Measurements from ENCODE around the gene TAGLN2. TPM values are rescaled to one million over a fixed set of nuclear protein-coding genes. Genes with fewer than 3 reads are reported as not detected.

Gene TAGLN2
- total and polyA plus RNA-seq, 2 experiments from 2014 or later: 122 to 292 TPM

DNA sequence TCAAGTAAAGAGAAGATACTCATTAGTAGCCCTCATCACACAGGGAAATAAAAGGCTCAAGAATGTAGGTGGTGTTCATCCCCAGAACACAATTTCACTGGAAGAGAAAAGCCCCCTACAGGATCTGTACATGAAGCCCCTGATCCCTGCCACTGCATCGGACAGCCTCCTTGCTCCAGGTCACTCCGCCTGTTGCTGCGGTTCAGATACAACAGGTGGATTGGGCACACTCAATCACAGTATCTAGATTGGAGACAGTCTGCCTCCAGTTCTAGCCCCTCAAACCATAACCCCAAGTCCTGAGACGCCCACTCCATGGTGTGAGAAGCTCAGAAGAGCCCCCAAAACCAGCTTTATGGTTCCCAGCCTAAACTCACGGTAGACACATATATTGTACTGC, 27.6 kb upstream of the TAGLN2 start:
- no peaks in the 10 kb centered on the region for H3K79me2 ChIP-seq
- no peak for DNase-seq (ENCODE audit: low spot score)

DNA sequence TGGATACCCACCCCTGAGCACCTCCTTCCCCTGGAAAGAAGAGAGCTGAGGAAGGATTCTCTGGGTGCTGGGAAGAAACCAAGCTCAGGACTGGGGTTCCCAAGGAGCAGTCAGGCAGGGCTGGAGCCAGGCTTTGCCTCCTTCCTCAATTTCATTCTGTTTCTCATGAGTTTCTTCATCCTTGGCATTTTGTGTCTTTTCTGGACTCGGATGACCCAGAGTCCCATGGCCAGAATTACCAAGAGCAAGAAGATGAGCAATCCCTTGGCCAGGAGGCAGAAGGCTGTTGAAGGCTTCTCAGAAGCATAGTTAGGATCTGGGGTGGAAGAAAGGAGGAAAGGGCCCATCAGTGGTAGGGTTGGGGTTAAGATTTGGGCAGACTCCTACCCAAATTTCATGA, 26.2 kb upstream of the TAGLN2 start:
- Histone ChIP-seq H3K9me2 (replicated peaks; ENCODE audit: insufficient read depth) (no peaks in the 10 kb centered on the region), H2AFZ (no peak overlapping the region), H3K79me2 (no peaks in the 10 kb centered on the region), H3K27ac (no peak overlapping the region), H4K20me1 (ENCODE audit: insufficient read depth, poor library complexity, severe bottlenecking) (no peaks in the 10 kb centered on the region), H3K27me3 (peaks cover 5% of the 10 kb centered on the region), H3K4me2 (no peak overlapping the region), H3K4me3 (no peak overlapping the region), H3K4me1 (ENCODE audit: insufficient read depth) (peaks cover 8% of the 10 kb centered on the region), H3K36me3 (replicated peaks; ENCODE audit: insufficient read depth, low read depth) (no peaks in the 10 kb centered on the region), H3K9me3 (ENCODE audit: low read depth) (no peaks in the 10 kb centered on the region)
- DNase-seq (ENCODE audit: low spot score): no peak
- 91% methylated on average over 1 of the region's 1 CpG for WGBS (ENCODE audit: low lambda C conversion rate, missing lambda C conversion rate)
- TF ChIP-seq, protein P1, sequence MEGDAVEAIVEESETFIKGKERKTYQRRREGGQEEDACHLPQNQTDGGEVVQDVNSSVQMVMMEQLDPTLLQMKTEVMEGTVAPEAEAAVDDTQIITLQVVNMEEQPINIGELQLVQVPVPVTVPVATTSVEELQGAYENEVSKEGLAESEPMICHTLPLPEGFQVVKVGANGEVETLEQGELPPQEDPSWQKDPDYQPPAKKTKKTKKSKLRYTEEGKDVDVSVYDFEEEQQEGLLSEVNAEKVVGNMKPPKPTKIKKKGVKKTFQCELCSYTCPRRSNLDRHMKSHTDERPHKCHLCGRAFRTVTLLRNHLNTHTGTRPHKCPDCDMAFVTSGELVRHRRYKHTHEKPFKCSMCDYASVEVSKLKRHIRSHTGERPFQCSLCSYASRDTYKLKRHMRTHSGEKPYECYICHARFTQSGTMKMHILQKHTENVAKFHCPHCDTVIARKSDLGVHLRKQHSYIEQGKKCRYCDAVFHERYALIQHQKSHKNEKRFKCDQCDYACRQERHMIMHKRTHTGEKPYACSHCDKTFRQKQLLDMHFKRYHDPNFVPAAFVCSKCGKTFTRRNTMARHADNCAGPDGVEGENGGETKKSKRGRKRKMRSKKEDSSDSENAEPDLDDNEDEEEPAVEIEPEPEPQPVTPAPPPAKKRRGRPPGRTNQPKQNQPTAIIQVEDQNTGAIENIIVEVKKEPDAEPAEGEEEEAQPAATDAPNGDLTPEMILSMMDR (IDR thresholded peaks at IDR 0.05; ENCODE audit: poor library complexity): no peak
- TF ChIP-seq EZH2 (IDR thresholded peaks at IDR 0.05; ENCODE audit: borderline replicate concordance) (no peak), EZH2phosphoT487 (IDR thresholded peaks at IDR 0.05; ENCODE audit: low read depth, severe bottlenecking, unreplicated experiment) (no peak)

More for the DNA sequence above, 27.6 kb upstream of the TAGLN2 start:
- no peaks in the 10 kb centered on the region for H3K9me3 ChIP-seq (ENCODE audit: low read depth)
- no peak overlapping the region for H3K27ac ChIP-seq
- peaks cover 9% of the 10 kb centered on the region for H3K4me1 ChIP-seq (ENCODE audit: insufficient read depth)
- H2AFZ ChIP-seq: no peak overlapping the region
- H3K4me3 ChIP-seq: no peak overlapping the region
- no peak overlapping the region for H3K4me2 ChIP-seq
- H3K27me3 ChIP-seq: peaks cover 5% of the 10 kb centered on the region
- TF ChIP-seq EZH2phosphoT487 (IDR thresholded peaks at IDR 0.05; ENCODE audit: low read depth, severe bottlenecking, unreplicated experiment) (no peak), EZH2 (IDR thresholded peaks at IDR 0.05; ENCODE audit: borderline replicate concordance) (no peak)
- TF ChIP-seq, protein P1 (IDR thresholded peaks at IDR 0.05; ENCODE audit: poor library complexity): no peak
- no peaks in the 10 kb centered on the region for H3K9me2 ChIP-seq (replicated peaks; ENCODE audit: insufficient read depth)
- H3K36me3 ChIP-seq (replicated peaks; ENCODE audit: insufficient read depth, low read depth): no peaks in the 10 kb centered on the region
- H4K20me1 ChIP-seq (ENCODE audit: insufficient read depth, poor library complexity, severe bottlenecking): no peaks in the 10 kb centered on the region
- 91% methylated on average over 5 of the region's 5 CpGs for WGBS (ENCODE audit: low lambda C conversion rate, missing lambda C conversion rate)

- no peaks in the 10 kb centered on the region for H3K9me3 ChIP-seq (ENCODE audit: low read depth)
- H3K4me1 ChIP-seq (ENCODE audit: insufficient read depth): peaks cover 9% of the 10 kb centered on the region
- no peaks in the 10 kb centered on the region for H3K9me2 ChIP-seq (replicated peaks; ENCODE audit: insufficient read depth)
- no peak for DNase-seq (ENCODE audit: low spot score)
- no peak for TF ChIP-seq EZH2 (IDR thresholded peaks at IDR 0.05; ENCODE audit: borderline replicate concordance)
- no peak overlapping the region for H3K27ac ChIP-seq
- no peaks in the 10 kb centered on the region for H3K79me2 ChIP-seq
- H2AFZ ChIP-seq: no peak overlapping the region
- H3K4me2 ChIP-seq: no peak overlapping the region
- H4K20me1 ChIP-seq (ENCODE audit: insufficient read depth, poor library complexity, severe bottlenecking): no peaks in the 10 kb centered on the region
- WGBS (ENCODE audit: low lambda C conversion rate, missing lambda C conversion rate): 40% methylated on average over 2 of the region's 2 CpGs
- H3K4me3 ChIP-seq: no peak overlapping the region
- H3K36me3 ChIP-seq (replicated peaks; ENCODE audit: insufficient read depth, low read depth): no peaks in the 10 kb centered on the region
- H3K27me3 ChIP-seq: peaks cover 5% of the 10 kb centered on the region
These were observed 25.7 kb upstream of the TAGLN2 start for GRCh38 chr1:159951016-159951415.

DNA sequence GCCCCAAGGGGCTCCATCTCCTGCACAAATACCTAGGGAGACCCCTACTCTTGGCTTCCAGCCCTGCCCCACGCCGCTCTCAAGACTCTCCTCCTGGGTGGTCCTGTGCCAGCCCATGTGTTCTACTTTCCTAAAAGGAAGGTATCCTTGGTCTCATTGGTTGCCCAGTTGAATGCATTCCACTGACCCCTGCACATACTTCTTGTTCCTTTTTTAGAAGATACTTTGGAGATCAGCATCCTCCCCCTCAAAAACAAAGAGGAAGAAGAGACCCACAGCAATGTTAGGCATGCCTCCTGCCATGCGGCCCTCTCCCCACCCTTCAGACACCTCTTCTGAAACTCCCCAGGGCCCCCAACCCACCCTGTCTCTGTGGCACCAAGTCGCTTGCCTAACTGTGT, 24.7 kb upstream of the TAGLN2 start:
- TF ChIP-seq, protein P1 (IDR thresholded peaks at IDR 0.05; ENCODE audit: poor library complexity): no peak
- TF ChIP-seq EZH2phosphoT487 (IDR thresholded peaks at IDR 0.05; ENCODE audit: low read depth, severe bottlenecking, unreplicated experiment): no peak
- no peak for TF ChIP-seq EZH2 (IDR thresholded peaks at IDR 0.05; ENCODE audit: borderline replicate concordance)
- Histone ChIP-seq H2AFZ (no peak overlapping the region), H3K9me3 (ENCODE audit: low read depth) (no peaks in the 10 kb centered on the region), H3K4me1 (ENCODE audit: insufficient read depth) (peaks cover 11% of the 10 kb centered on the region), H3K4me2 (no peak overlapping the region), H3K4me3 (no peak overlapping the region), H3K27ac (no peak overlapping the region), H4K20me1 (ENCODE audit: insufficient read depth, poor library complexity, severe bottlenecking) (no peaks in the 10 kb centered on the region), H3K27me3 (peaks cover 5% of the 10 kb centered on the region), H3K36me3 (replicated peaks; ENCODE audit: insufficient read depth, low read depth) (no peaks in the 10 kb centered on the region), H3K9me2 (replicated peaks; ENCODE audit: insufficient read depth) (no peaks in the 10 kb centered on the region), H3K79me2 (peaks cover 2% of the 10 kb centered on the region)
- DNase-seq (ENCODE audit: low spot score): no peak
- WGBS (ENCODE audit: low lambda C conversion rate, missing lambda C conversion rate): 91% methylated on average over 4 of the region's 4 CpGs

Data from hepatocyte (in vitro differentiated cells).